ENCODE results near the gene THRAP3.
"Not testable (repeated sequence)": the region's sequence is repeated elsewhere in the genome, so short reads cannot be mapped to it uniquely, and the experiment has no call there.

THRAP3 gene

DNA sequence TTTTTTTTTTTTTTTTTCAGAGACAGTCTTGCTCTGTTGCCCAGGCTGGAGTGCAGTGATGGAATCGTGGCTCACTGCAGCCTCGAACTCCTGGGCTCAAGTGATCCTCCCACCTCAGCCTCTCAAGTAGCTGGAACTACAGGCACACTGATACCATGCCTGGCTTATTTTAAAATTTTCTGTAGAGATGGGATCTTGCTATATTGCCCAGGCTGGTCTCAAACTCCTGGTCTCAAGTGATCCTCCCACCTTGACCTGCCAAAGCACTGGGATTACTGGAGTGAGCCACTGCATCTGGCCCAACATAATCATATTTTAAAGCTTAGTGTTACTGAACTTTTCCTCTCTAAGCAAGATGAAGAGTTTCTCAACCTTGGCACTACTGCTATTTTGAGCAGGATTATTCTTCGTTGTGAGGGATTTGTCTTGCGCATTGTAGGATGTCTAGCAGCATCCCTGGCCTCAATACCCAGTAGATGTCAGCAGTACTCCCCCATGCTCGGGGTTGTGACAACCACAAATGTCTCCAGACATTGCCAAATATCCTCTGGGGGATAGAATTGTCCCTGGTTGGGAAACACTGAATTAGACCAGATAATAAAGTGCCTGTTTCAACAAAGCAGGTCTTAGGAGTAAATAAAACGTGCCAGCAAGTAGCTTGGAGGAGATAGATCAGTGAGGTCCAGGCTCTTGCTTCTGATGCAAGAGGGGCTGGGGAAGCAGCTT, 15.1 kb upstream of the THRAP3 start:
- no peak for DNase-seq

DNA sequence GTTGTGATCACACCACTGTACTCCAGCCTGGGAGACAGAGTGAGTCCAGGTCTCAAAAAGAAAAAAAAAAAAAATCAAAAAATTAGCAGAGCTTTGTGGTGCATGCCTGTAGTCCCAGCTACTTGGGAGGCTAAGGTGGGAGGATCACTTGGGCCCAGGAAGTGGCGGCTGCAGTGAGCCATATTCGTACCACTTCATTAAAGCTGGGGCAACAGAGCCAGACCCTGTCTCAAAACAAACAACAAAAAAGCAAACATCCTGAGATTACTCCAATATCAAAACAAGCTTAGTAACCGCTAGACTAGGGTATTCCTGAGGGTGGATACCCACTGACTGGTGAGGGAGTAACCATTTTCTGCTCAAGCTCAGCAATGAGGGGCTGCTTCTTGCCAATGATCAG, 12.9 kb upstream of the THRAP3 start:
- DNase-seq = no peak

DNA sequence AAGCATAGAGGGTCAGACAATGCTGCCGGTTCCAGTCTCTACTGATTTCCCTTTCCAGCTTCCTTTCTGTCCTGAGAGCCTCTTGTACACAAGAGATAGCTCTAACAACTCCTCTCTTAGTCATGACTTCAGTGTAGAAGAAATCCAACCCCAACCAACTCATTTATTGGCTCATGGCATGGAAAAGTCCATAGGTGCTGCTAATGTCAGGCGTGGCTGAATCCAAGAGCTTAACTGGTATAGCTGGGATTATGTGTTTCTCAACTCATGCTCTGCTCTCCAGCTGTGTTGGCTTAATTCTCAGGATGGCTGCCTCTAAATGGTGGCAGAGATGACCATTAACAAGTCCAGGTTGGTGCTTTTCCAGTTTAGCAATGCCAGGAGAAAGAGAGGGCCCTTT, 12.4 kb upstream of the THRAP3 start:
- DNase-seq = no peak

DNA sequence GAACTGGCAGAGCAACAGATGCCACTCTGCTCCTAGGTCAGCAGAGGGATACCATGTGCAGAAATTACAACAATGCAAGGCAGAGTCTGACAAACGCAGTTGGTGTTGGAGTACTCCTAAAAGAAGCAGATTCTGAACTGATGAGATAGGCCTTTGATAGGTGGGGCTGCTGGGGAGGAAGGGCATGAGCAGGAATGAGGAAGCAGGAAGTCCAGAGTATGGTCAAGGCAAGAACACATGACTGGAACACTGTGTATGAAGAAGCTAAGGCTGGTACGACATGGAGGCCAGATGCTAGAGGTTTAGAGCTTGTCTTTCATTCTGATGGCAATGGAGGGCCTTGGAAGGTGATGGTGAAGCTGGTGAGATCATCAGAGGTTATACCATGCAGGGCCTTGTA, 11.5 kb upstream of the THRAP3 start:
- no peak for DNase-seq

GRCh38 chr1:36217670-36218069, 6.6 kb upstream of the THRAP3 start:
- DNase-seq = no peak

DNA sequence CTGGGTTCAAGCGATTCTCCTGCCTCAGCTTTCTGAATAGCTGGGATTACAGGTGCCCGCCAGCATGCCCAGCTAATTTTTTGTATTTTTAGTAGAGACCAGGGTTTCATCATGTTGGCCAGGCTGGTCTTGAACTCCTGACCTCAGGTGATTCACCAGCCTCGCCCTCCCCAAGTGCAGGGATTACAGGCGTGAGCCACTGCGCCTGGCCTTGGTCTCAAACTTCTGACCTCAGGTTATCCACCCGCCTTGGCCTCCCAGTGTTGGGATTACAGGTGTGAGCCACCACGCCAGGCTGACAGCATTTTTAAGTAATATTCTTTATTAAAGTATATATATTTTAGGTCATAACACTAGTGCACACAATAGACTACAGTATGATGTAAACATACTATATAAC, 2.3 kb upstream of the THRAP3 start:
- not testable (repeated sequence) for DNase-seq

DNA sequence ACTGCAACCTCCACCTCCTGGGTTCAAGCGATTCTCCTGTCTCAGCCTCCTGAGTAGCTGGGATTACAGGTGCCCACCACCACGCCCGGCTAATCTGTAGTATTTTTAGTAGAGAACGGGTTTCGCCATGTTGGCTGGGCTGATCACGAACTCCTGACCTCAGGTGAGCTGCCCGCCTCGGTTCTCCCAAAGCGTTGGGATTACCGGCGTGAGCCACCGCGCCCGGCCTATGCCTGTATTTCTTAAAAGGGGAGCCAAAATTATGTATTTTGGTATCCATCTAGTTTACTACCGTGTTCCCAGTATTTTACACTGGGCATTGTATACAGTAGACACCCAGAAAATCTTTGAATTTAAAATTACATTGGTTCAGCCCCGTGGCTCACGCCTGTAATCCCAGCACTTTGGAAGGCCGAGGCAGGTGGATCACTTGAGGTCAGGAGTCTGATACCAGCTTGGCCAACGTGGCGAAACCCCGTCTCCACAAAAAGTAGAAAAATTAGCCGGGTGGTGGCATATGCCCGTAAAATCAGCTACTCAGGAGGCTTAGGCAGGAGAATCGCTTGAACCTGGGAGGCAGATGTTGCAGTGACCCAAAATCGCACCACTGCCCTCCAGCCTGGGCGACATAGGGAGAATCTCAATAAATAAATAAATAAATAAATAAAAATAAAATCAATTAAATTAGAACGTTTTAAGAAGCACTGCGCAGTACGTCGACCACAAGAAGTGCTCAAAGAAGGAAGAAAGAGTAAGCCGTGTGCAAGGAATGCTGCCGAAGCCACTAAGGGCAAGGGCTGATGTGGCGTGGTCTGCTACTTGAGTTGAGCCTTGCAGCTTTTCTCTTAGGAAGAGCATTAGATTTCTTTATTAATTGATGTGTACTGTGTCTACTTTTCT, 1.5 kb upstream of the THRAP3 start:
- DNase-seq = peak; percentile 45

GRCh38 chr1:36223381-36223995, 755 bp upstream of the THRAP3 start:
- peak; percentile 45 for DNase-seq

- peak; percentile 69 for DNase-seq
Measured at GRCh38 chr1:36224537-36225282, 467 bp downstream of the THRAP3 start.

DNA sequence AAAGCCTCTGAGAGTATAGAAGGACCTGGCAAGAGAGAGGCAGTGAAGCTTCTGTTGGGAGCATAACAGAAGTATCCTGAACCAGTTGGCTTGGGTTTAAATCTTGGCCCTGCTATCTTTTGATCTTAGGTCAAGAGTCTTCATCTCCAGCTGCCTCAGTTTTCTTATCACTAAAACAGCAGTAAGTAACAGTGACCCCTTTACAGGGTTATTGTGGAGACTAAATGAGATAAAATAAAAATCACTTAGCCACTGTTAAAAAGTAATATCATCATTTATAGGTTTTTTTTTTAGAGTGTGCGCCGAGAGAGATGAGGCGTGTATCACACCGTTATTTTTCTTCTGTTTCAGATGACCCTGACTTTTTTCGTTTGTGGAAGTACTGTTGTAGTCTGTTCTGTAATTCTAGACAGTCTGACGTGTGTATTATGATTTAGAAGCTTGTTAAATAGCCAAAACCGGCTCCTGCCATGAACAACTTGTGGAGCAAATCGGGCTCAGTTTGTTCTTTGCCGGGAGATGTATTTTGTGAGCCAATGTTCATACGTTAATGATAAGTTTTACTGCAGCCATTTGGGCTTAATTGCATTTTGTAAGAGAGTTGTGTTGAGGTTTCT, 1.1 kb downstream of the THRAP3 start:
- no peak for DNase-seq

GRCh38 chr1:36230279-36230678, 6.0 kb downstream of the THRAP3 start:
- not testable (repeated sequence) for DNase-seq

DNA sequence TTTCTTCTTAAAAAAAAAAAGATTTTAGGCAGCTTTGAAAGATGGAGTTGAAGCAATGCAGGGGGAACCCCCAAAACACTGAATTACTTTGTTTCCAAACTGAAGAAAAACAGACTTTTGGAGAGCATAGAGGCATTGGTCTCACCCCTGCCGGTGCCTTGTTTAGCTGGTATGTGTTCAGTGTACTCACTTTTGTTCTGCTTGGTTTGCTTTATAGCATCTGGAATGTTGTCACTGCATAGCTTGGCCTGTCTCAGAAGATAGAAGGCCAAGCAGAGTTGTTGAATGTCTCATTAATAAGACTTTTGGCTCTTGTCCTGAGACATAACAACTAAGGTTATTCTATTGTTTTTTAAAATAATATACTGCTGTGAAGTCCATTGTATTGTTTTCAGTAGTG, 6.9 kb downstream of the THRAP3 start:
- no peak for DNase-seq

GRCh38 chr1:36232212-36233095, 8.2 kb downstream of the THRAP3 start:
- no peak for DNase-seq

DNA sequence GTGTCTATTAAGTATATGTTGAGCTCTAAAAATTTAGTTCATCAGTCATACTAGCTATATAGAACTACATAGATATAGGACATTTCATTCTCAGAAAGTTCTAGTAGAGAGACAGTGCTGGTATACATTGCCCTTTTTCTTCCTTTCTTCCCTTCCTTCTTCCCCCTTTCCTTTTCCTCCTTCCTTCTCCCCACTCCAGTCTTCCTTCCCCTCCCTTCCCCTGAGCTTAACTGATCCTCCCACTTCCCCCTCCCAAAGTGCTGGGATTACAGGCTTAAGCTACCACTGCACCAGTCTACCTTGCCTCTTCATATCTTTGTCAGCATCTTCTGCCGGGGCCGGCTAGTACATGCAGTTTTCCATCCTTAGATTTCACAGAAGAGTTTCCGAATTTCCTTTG, 12.1 kb downstream of the THRAP3 start:
- DNase-seq = no peak

GRCh38 chr1:36238433-36238832, 14.2 kb downstream of the THRAP3 start:
- DNase-seq = no peak

DNA sequence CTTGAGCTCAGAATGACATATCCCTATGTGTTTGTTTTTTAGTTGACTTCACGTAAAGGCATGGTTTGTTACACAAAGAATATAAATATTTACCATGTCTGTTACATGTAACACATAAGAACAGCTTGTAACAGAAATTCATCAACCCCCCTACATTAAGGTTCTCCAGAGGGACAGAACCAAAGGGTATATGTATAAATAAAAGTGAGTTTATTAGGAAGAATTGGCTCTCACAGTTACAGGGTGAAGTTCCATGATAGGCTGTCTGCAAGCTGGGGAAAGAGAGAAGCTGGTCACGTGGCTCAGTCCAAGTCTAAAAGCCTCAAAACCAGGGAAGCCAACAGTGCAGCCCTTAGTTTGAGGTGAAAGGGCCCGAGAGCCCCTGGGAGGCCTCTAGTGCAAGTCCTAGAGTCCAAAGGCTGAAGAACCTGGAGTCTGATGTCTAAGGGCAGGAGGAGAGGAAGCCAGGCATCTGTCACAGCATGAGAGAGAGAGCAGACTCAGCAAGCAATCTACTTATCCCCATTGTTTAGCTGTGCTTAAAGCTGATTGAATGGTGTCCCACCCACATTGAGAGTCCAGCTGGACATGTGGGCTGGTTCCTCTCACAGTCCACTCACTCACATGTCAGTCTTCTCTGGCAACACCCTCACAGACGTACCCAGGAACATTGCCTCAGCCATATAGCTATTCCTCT, 15.8 kb downstream of the THRAP3 start:
- peak; percentile 20 for DNase-seq

- DNase-seq = no peak
Measured at GRCh38 chr1:36247538-36247937, 23.3 kb downstream of the THRAP3 start.

DNA sequence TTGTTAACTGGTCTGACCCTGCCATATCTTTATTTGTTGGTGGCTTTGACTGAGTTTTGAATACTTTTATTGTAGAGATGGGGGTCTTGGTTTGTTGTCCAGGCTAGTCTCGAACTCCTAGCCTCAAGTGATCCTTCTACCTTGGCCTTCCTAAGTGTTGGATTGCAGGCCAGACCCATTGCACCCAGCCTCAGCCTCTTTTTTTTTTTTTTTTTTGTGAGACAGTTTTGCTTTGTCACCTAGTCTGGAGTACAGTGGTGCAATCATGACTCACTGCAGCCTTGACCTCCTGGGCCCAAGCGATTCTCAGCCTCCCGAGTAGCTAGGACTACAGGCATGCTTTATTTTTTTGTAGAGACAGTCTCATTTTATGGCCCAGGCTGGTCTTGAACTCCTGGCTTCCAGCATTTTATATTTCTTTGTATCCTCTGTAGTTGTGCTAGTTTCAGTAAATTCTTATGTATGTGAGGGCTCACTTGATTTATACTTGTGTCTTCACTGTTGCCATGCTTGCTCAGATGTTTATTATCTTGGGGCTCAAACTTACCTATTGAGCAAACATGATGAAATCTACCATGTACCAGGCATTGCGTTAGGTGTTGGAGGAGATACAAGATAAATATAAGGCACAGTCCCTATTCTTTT, 24.1 kb downstream of the THRAP3 start:
- no peak for DNase-seq

DNA sequence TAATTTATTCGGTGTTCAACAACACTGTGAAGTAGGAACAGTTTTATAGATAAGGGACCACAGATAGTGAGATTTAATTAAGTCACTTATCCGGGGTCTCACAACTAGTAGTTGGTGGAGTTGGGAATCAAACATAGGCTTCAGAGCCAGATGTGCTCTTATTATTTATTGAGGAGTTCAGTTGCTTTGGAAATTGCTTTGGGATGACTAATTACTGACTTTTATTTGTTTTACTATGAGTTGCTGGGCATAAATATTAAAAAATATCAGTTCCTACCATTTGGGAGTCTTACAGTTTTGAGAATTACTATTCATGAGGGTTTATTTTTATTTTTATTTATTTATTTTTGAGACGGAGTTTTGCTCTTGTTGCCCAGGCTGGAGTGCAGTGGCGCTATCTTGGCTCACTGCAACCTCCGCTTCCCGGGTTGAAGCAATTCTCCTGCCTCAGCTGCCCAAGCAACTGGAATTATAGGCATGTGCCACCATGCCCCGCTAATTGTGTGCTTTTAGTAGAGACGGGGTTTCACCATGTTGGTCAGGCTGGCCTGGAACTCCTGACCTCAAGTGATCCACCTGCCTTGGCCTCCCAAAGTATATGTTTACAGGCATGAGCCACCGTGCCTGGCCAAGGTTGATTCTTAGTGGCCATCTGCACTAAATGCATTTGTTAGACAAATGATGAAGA, 27.7 kb downstream of the THRAP3 start:
- no peak for DNase-seq

- DNase-seq = not testable (repeated sequence)
Measured at GRCh38 chr1:36252482-36252824, 28.2 kb downstream of the THRAP3 start.
